Measurements from ENCODE around the gene KATNAL1. TPM values are rescaled to one million over a fixed set of nuclear protein-coding genes. Genes with fewer than 3 reads are reported as not detected.

KATNAL1 gene
- total RNA-seq, 1 donor from 2014 or later = 13.4 TPM

DNA sequence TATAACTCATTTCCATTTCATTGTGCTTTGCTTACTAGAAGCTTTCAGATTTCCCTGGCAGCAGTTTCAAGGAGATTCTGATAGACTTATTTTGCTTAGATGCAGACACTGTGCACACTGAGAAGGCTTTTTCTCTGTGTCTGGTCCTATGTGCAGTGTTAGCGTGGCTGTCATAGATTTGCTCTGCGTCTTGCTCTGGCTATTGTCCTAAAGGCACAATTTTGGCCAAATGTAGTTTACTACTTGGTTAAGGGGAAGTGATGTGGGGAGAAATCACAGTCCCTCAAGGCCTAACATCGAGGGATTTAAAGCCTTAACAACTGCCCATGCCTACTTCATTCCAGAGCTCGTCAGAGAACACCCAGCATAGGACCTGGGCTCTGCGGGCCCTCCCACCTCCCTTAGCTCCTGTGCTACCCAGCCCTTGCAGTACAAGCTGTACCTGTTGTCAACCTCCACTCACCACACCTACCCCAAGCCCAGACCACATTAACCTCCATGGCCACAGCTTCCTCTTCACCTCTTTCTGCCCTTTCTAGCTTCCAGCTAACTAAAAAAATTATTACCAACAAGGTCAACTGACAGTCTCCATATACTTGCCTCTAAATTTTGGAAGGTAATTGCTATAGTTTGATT lies 38.9 kb upstream of the KATNAL1 start:
- H3K4me1 Mint-ChIP-seq = peaks cover 27% of the 10 kb centered on the region

DNA sequence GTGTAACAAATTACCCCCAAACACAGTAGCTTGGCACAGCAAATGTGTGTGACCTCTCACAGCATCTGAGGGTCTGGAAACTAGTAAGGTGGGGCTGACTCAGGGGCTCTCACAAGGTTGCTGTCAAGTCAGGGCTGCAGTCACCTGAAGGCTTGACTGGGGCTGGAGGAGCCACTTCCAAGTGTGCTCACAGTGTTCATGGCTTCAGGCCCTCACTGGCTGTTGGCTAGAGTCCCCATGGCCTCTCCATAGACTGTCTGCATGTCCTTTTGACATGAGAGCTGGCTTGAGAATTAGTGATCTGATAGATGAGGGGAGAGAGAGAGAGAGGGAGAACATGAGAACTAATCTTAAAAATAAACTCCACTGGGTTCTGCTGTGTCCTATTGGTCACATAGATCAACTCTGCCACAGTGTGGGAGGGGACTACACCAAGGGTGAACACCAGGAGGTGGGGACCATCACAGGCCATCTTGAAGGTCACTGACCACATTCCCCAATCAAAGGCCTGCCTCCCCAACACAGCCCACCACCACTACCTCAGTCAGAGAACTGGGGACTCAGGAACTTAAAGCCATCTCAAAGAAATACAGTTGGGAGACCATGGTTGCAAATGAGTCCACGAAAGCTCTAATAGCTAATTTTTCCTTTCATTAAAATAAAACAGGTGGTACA lies 38.2 kb upstream of the KATNAL1 start:
- H3K9me3 Mint-ChIP-seq = no peaks in the 10 kb centered on the region
- TF ChIP-seq, protein P1, sequence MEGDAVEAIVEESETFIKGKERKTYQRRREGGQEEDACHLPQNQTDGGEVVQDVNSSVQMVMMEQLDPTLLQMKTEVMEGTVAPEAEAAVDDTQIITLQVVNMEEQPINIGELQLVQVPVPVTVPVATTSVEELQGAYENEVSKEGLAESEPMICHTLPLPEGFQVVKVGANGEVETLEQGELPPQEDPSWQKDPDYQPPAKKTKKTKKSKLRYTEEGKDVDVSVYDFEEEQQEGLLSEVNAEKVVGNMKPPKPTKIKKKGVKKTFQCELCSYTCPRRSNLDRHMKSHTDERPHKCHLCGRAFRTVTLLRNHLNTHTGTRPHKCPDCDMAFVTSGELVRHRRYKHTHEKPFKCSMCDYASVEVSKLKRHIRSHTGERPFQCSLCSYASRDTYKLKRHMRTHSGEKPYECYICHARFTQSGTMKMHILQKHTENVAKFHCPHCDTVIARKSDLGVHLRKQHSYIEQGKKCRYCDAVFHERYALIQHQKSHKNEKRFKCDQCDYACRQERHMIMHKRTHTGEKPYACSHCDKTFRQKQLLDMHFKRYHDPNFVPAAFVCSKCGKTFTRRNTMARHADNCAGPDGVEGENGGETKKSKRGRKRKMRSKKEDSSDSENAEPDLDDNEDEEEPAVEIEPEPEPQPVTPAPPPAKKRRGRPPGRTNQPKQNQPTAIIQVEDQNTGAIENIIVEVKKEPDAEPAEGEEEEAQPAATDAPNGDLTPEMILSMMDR (IDR thresholded peaks at IDR 0.05) = no peak
- ATAC-seq (ENCODE audit: low read depth) (no peak), DNase-seq (no peak)
- peaks cover 27% of the 10 kb centered on the region for H3K4me1 Mint-ChIP-seq
- POLR2A ChIA-PET = interaction anchor here (0.6 to 1.4 kb wide), 6 partner anchors 26 to 272 kb away, joined by 3 to 7 read pairs (median 4); partner anchors contain the start of genes KATNAL1 and USPL1
- no peak overlapping the region for H3K27ac Mint-ChIP-seq
- CTCF ChIA-PET = no interaction called here
- H3K36me3 Mint-ChIP-seq (ENCODE audit: low read depth) = peaks cover 27% of the 10 kb centered on the region
- no peaks in the 10 kb centered on the region for H3K27me3 Mint-ChIP-seq
- H3K4me3 Mint-ChIP-seq = no peak overlapping the region
- intact Hi-C loops (cut with micrococcal nuclease) = no loop called here

More for the DNA sequence above, 38.9 kb upstream of the KATNAL1 start:
- no peak for DNase-seq
- TF ChIP-seq, protein P1 (IDR thresholded peaks at IDR 0.05) = no peak
- peak overlapping the region; percentile 13 for H3K27ac Mint-ChIP-seq
- no peaks in the 10 kb centered on the region for H3K27me3 Mint-ChIP-seq
- intact Hi-C loops (cut with micrococcal nuclease) = no loop called here
- peaks cover 22% of the 10 kb centered on the region for H3K36me3 Mint-ChIP-seq (ENCODE audit: low read depth)
- peak overlapping the region; percentile 42 for H3K4me3 Mint-ChIP-seq
- H3K9me3 Mint-ChIP-seq = no peaks in the 10 kb centered on the region
- peak; percentile 90 for ATAC-seq (ENCODE audit: low read depth)
- ChIA-PET CTCF (interaction anchor here (0.8 kb wide), 1 partner anchor 8 kb away, joined by 3 read pairs; no protein-coding TSS in a partner anchor), POLR2A (interaction anchor here (0.6 to 1.4 kb wide), 8 partner anchors 25 to 272 kb away, joined by 3 to 7 read pairs (median 3); partner anchors contain the start of genes KATNAL1 and USPL1)

DNA sequence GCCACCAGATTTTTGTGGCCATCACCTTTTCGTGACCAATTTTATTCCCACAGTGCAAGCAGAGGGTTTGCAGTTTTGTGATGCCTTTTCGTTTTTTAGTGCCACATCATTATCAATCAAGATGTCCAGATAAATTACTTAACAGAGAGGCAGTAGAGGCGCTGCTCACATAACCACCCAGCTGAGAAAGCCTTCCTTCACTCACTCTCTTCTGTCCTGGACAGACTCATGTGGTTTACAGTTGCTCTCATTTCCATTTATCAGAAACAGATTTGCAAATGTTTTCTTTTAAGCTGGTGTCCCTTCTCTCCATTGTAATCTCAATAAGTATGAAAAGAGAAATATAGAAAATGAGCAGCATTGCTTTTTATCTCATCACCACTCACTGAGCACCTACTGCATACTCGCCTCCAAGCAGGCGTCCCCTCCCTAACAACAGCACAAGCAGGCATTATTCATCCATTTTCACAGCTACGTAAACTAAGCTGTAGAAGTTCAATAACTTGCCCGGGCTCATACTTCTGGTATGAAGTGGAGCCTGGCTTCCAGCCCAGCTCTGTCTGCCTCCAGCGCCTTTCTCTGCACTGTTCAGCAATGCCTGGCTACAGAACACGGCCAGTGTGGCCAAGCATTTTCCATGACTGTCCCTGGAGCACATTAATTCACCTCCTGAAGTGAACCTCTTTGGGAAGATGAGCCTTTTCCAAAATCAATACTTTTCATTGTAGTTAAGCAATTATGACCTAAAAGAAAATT lies 34.6 kb upstream of the KATNAL1 start:
- ATAC-seq (ENCODE audit: low read depth) (no peak), DNase-seq (no peak)
- no peaks in the 10 kb centered on the region for H3K9me3 Mint-ChIP-seq
- intact Hi-C loops (cut with micrococcal nuclease) = no loop called here
- no peak overlapping the region for H3K27ac Mint-ChIP-seq
- H3K36me3 Mint-ChIP-seq (ENCODE audit: low read depth) = peaks cover 25% of the 10 kb centered on the region
- POLR2A ChIA-PET = no interaction called here
- TF ChIP-seq, protein P1 (IDR thresholded peaks at IDR 0.05) = no peak
- H3K4me3 Mint-ChIP-seq = no peak overlapping the region
- H3K4me1 Mint-ChIP-seq = peaks cover 20% of the 10 kb centered on the region
- CTCF ChIA-PET = no interaction called here
- H3K27me3 Mint-ChIP-seq = no peaks in the 10 kb centered on the region

DNA sequence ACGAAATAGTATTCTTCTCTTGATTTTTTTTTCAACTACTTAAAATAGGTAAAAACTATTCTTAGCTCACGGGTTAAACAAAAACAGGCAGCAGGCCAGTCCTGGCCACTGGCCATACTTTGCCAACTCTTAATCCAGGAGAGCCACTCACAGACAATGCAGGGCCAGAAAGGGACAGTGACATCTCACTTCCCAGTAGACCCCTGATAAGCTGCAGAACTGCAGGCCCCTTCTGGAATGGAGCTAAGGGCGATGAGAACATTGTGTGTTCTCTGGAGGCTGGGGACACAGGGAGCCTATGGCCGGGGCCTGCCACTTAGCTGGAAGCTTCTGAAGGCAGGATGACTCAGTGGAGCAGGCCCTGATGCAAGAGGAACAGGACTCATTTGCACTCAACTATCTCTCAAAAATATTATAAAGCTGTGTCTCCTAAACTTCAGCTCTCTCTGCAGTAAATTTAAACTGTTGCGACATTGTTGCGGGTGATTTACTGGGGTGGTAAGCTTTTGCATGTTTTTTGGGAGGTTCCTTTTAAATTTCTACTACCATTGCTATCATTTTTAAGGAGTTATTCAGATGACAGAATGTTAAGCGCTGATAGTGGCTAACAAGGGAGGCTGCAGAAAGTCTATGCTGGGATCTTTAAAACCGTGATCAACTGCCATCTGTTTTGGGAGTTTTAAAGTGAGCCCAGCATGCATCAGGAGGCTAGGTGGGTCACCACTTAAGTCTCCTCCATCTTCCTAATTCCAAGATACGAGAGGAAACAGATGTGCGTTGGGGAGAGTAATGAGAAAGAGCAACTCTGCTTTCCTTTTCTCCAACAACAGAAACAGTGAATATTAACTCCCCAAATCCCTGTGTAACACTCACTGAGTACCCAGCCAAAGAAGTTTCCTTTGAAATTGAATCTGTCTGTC lies 33.2 kb upstream of the KATNAL1 start:
- intact Hi-C loops (cut with micrococcal nuclease) = no loop called here
- H3K36me3 Mint-ChIP-seq (ENCODE audit: low read depth) = peaks cover 25% of the 10 kb centered on the region
- CTCF ChIA-PET = no interaction called here

More for the DNA sequence above, 33.2 kb upstream of the KATNAL1 start:
- POLR2A ChIA-PET = interaction anchor here (0.5 kb wide), 2 partner anchors 28 to 104 kb away, joined by 3 to 4 read pairs; no protein-coding TSS in a partner anchor
- TF ChIP-seq, protein P1 (IDR thresholded peaks at IDR 0.05) = no peak
- peaks cover 13% of the 10 kb centered on the region for H3K4me1 Mint-ChIP-seq
- no peak overlapping the region for H3K27ac Mint-ChIP-seq
- H3K4me3 Mint-ChIP-seq = no peak overlapping the region
- H3K27me3 Mint-ChIP-seq = no peaks in the 10 kb centered on the region
- DNase-seq (no peak), ATAC-seq (ENCODE audit: low read depth) (no peak)
- no peaks in the 10 kb centered on the region for H3K9me3 Mint-ChIP-seq
